Measurements from ENCODE around the gene ADSS1.

Gene ADSS1

DNA sequence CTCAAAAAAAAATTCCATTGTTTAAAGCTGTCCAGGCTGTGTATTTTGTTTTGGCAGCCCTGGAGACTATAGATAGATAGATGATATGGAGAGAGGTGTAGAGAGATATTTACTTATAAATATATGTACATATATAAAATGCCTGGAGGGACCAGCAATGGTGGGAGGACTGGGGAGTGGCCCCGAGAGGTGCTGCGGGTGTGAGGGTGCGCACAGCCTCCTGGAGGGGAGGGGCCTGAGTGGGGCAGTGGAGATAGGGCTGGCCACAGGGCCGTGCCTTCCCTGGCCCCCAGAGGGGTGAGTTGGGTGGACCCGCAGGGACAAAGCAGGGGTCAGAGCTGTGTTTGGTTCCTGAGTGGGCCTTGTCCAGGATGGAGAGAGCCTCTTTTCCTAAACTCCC, 6.5 kb downstream of the ADSS1 start:
- Mint-ChIP-seq H3K4me3 (no peak overlapping the region), H3K4me1 (no peaks in the 10 kb centered on the region), H3K9me3 (no peaks in the 10 kb centered on the region), H3K36me3 (no peaks in the 10 kb centered on the region), H3K27ac (no peak overlapping the region), H3K27me3 (no peaks in the 10 kb centered on the region)

DNA sequence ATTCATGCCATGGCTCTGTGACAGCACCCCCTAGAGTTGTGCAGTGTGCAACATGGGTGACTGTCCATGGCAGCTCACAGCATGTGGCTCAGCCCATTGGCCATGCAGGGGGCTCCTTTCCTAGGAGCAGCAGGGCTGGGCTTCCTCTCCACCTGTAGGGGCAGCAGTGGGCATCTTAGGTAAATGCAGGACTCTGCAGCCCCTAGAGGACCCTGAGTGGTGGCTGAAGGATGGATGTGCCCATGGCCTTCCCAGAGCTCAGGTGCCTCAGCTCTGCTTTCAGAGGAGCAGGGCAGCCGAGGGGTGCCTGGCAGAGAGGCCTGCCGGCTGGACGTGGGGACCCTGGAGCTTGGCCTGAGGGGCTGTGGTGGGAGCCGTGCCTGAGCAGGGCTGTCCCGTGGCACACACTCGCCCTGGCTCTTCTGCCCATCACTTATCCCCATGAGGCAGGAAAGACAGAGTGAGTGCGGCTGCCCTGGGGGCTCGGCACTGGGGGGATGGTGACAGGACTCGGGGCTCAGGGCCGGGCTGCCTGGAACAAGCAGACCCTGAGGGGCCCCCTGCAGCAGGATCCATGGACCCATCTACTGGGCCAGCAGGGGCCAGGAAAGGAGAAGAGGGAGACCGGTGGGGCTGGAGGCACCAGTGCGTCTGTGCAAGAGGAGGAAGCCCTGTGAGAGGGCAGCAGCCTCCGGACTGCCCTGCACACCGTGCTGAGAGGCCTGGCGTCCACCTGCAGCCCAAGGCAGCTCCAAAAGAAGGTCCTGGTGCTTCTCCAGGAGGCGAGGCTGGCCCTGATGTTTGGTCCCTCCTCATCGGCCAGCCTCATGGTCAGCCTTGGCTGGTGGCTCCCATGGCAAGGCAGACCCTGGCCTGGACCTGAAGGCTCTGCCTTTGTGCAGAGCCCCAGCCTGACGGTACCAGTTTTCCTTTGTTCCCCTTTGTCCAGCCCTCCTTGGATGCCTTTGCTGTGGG, 7.6 kb downstream of the ADSS1 start:
- no peaks in the 10 kb centered on the region for H3K4me1 Mint-ChIP-seq
- H3K4me3 Mint-ChIP-seq: no peak overlapping the region
- no peaks in the 10 kb centered on the region for H3K36me3 Mint-ChIP-seq
- no peaks in the 10 kb centered on the region for H3K27me3 Mint-ChIP-seq
- no peaks in the 10 kb centered on the region for H3K9me3 Mint-ChIP-seq
- no peak overlapping the region for H3K27ac Mint-ChIP-seq

DNA sequence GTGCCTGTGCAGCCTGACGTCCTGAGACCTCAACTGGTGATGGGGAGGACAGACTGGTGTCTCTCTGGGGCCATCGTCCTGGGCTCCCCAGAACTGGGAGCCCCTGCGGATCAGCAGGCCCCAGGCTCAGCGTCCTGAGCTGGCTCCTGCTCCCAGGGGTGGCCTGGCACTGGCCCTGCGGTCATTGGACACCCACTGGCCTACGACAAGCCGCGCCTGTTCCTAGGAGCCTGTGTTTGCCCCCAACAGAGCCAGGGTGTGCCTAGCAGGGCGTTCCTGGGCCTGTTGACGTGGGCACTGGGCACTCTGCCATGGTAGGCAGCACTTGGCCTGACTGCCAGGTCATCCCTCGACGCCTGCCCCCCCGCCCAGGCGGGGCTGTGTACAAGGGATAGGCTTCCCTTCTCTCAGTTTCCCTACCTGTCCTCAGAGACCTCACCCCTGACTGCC, 8.4 kb downstream of the ADSS1 start:
- no peaks in the 10 kb centered on the region for H3K4me1 Mint-ChIP-seq
- no peaks in the 10 kb centered on the region for H3K36me3 Mint-ChIP-seq
- no peak overlapping the region for H3K4me3 Mint-ChIP-seq
- H3K9me3 Mint-ChIP-seq: no peaks in the 10 kb centered on the region
- no peaks in the 10 kb centered on the region for H3K27me3 Mint-ChIP-seq
- no peak overlapping the region for H3K27ac Mint-ChIP-seq

DNA sequence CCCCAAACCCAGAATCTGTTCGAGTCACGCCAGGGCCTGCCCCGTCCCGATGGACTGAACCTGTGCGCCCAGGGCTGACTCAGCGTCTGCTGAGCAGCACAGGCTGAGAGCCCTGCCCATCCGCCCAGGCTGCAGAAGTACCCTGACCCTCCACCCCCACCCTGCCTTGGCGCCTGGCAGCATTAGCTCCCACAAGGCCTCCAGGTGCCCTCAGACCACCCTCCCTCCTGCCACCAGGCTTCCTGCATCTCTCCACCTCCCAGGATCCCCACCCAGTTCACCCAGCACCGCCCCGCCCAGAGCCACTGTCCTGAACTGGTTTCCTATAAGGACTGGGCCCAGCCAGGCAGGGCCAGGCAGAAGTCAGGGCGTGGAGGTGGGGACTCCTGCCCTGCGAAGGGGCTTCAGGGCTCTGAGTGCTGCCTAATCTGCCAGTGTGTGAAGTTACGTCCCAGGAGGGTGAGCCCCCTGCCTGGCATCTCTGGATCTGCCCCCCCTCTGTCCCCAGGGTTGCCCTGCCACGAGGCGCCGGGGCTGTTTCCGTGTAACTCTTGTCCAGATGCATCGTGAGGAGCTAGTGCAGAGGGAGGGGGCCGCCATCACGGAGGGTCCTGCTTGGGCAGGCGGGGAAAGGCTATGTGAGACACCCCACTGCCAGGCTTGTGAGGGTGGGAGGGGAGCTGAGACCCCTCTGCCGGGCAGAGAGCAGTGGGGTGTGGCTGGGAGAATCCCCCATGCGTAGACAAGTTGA, 9.1 kb downstream of the ADSS1 start:
- H3K9me3 Mint-ChIP-seq: no peaks in the 10 kb centered on the region
- H3K27me3 Mint-ChIP-seq: no peaks in the 10 kb centered on the region
- H3K4me1 Mint-ChIP-seq: no peaks in the 10 kb centered on the region
- H3K36me3 Mint-ChIP-seq: no peaks in the 10 kb centered on the region
- no peak overlapping the region for H3K27ac Mint-ChIP-seq
- no peak overlapping the region for H3K4me3 Mint-ChIP-seq

DNA sequence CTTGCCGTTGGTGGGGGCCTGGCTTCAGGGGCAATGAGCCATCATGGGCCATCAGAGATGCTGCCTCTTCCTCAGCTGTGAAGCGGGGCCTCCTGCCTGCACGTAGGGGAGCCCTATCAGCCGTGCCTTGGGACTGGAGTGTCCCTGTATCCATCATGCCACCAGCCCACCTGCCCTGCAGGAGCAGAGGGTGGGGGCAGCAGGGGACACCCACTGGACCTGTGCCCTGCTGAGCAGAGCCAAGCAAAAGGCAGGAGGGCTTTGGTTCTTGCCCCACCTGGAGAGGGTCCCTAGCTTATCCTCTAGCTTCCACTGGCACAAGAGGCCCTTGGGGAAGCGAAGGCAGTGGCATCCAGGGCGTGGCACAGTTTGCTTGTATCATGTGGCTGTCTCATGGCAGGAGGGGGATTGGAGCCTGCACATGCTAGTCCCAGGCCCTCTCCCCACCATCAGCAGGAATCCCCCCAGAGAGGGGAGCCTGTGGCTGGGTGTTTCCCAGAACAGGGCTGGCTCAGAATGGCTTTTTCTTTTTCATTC, 10.1 kb downstream of the ADSS1 start:
- Mint-ChIP-seq H3K4me1 (no peaks in the 10 kb centered on the region), H3K4me3 (no peak overlapping the region), H3K36me3 (no peaks in the 10 kb centered on the region), H3K27ac (no peak overlapping the region), H3K9me3 (no peaks in the 10 kb centered on the region), H3K27me3 (no peaks in the 10 kb centered on the region)

DNA sequence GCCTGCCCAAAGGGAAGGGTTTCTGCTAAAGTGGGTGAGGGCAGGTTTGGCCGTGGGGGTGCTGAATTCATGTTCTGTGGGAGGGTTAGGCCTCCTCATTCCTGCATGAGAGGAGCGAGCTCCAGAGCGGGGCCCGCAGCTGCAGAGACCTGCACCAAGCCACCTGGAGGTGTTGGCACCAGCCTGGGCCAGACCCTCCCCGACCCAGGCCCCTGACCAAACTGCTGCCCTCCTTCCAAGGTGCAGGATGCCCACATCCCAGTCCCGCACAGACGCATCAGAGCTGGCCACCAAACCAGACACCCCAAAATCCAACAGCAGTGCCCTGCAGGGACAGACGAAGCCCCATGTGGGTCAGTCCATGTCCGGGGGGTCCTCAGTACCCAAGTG, 10.6 kb downstream of the ADSS1 start:
- no peaks in the 10 kb centered on the region for H3K4me1 Mint-ChIP-seq
- no peak overlapping the region for H3K4me3 Mint-ChIP-seq
- H3K27me3 Mint-ChIP-seq: no peaks in the 10 kb centered on the region

DNA sequence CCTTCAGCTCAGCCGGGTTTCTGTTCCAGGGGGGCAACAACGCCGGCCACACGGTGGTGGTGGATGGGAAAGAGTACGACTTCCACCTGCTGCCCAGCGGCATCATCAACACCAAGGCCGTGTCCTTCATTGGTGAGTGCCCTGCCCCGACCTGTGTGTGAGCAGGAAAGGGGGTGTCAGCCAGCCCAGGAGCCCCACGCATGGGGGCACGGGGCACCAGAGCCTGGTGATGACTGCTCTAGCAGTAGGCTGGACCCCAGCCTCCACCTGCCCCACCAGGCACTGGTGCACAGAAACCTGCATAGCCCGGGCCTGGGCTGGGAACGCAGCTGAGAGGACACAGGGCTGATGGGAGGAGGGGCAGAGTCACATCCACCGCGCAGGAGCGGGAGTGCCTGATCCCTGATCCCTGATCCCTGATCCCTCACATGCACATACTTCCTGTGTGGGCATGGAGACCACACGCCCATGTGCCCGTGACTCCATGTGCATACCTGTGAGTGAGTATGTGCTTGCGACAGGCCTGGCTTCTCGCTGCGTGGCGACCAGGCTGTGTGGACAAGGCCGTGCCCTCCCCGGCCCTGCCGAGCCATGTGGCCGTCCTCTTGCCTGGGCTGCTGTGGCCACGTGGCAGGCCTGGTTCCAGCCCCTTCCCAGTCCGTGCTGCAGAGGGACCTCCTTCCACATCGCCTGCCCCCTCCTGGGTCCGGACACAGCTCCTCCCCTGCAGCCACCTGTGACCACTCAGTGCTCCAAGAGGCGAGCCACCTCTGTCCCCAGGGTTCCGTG, 11.2 kb downstream of the ADSS1 start:
- no peak overlapping the region for H3K27ac Mint-ChIP-seq
- H3K36me3 Mint-ChIP-seq: no peaks in the 10 kb centered on the region
- H3K9me3 Mint-ChIP-seq: no peaks in the 10 kb centered on the region

More for the DNA sequence above, 10.6 kb downstream of the ADSS1 start:
- no peaks in the 10 kb centered on the region for H3K36me3 Mint-ChIP-seq
- H3K9me3 Mint-ChIP-seq: no peaks in the 10 kb centered on the region
- no peak overlapping the region for H3K27ac Mint-ChIP-seq

DNA sequence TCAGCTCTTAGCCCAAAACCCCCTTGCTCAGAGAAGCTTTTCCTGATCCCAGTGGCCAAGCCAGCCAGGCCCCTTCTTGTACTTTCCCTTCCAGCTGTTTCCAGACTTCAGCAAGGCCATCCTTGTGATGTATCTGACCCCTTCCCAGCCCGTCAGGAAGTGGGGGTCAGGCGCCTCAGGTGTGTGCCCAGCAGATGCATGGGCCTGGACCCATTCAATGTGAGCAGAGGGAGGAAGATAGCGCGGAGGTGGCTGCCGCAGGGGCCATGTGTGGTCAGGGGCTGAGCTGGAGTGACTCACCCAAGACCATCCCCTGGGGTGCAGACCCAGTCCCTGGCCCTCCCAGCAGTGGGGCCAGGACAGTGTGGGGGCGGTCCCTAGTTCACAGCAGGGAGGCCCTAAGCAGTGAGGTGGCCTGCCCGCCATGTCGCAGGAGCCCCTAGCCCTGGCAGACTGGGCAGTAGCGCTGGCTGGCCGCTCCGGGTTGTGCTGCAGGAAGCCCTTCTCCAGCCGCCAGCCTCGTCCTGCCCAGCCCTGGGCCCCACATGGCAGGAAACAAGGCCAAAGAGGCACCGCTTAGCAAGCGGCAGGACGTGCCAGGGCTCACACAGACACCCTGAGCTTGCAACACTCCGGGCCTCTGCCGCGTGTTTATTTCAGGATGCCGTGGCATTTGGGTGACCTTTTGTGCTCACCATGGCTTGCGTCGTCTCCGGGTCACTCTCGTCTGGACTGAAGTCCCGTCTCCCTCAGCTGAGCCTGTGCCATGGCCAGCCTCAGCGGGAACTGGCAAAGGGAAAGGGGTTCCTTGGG, 12.0 kb downstream of the ADSS1 start:
- Mint-ChIP-seq H3K4me3 (no peak overlapping the region), H3K9me3 (no peaks in the 10 kb centered on the region), H3K4me1 (no peaks in the 10 kb centered on the region), H3K36me3 (no peaks in the 10 kb centered on the region), H3K27ac (no peak overlapping the region), H3K27me3 (no peaks in the 10 kb centered on the region)

More for the DNA sequence above, 11.2 kb downstream of the ADSS1 start:
- Mint-ChIP-seq H3K4me1 (no peaks in the 10 kb centered on the region), H3K4me3 (no peak overlapping the region), H3K27me3 (no peaks in the 10 kb centered on the region)

DNA sequence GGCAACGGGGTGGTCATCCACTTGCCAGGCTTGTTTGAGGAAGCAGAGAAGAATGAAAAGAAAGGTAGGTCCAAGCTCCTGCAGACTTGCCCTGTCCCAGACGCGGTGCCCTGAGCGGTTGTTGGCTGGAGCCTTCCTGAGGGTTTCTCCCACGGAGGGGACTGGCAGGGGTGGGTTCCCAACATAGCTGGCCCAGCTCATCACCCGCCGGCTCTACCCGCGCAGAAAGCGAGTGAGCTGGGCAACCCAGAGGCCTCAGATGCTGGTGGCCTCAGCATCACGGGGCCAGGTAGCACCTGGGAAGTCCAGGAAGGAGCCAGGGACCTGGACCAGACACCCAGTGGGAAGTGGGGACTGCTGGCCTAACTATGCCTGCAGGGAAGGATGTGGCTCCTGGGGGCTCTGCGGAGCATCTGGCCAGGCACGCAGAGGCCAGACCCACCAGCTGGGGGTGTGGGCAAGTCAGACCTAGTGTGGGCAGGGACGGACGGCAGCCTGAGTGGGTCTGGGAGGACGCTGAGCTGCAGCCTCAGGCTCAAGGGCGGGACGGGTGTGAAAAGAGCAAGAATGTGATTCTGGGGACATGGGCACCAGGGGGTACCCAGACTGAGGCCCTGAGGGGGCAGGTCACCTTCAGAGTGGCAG, 14.5 kb downstream of the ADSS1 start:
- H3K9me3 Mint-ChIP-seq: no peaks in the 10 kb centered on the region
- H3K36me3 Mint-ChIP-seq: no peaks in the 10 kb centered on the region
- H3K4me3 Mint-ChIP-seq: no peak overlapping the region
- no peak overlapping the region for H3K27ac Mint-ChIP-seq
- no peaks in the 10 kb centered on the region for H3K4me1 Mint-ChIP-seq
- no peaks in the 10 kb centered on the region for H3K27me3 Mint-ChIP-seq

DNA sequence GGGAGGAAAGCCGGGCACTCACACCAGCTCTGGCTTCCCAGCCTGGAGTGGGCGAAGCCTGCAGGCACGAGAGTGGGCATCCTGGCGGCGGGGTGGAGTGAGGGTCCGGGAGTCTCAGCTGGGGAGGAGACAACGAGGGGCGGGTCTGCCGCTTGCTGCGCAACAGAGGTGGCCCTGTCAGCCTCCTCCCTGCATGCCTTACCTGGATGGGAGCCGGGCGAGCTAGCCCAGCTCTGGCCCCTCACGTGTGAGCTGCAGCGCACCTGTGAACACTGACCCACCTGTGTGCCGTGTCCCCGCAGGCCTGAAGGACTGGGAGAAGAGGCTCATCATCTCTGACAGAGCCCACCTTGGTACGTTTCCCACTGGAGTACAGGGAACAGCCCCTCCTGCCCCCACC, 15.0 kb downstream of the ADSS1 start:
- Mint-ChIP-seq H3K4me3 (no peak overlapping the region), H3K9me3 (no peaks in the 10 kb centered on the region), H3K4me1 (no peaks in the 10 kb centered on the region), H3K27ac (no peak overlapping the region), H3K27me3 (no peaks in the 10 kb centered on the region), H3K36me3 (no peaks in the 10 kb centered on the region)

DNA sequence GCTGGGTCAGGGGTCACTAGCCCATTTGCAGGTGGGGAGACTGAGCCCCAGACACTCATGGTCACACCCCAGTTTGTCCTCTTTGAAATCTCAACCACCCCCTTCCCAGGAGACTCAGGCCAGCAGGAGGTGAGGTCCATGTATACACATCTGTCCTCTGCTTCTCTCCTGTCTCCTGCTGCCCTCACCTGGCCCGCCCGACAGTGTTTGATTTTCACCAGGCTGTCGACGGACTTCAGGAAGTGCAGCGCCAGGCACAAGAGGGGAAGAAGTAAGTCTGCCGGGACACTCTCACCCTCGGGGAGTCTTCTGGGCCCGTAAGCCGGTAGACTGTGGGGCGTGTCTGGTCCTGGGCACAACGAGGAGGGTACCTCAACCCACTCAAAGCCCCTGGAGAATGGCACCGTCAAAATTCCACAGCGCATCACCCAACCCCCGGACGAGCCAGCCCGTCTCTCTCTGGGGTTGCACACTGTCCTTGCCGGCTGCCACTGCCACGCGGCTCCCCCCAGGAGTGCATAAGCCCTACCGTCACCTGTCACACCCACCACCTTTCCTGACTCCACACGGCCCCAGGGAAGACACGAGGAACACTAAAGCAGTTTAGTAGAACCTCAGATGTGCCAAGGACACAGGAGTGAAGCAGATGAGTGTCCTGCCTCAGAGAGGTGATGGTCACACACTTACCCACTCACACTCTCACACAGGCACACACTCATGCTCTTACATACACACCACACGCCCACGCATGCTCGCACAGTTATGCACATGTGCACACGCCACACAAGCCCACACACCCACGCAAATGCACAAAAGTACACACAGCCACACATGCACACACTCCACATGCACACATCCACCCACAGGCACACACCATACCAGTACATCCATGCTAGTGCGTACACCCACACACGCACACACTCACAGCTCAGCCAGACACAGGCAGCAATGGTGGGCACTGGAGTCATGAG, 15.8 kb downstream of the ADSS1 start:
- Mint-ChIP-seq H3K9me3 (no peaks in the 10 kb centered on the region), H3K4me1 (no peaks in the 10 kb centered on the region), H3K4me3 (no peak overlapping the region), H3K27me3 (no peaks in the 10 kb centered on the region), H3K36me3 (no peaks in the 10 kb centered on the region), H3K27ac (no peak overlapping the region)

DNA sequence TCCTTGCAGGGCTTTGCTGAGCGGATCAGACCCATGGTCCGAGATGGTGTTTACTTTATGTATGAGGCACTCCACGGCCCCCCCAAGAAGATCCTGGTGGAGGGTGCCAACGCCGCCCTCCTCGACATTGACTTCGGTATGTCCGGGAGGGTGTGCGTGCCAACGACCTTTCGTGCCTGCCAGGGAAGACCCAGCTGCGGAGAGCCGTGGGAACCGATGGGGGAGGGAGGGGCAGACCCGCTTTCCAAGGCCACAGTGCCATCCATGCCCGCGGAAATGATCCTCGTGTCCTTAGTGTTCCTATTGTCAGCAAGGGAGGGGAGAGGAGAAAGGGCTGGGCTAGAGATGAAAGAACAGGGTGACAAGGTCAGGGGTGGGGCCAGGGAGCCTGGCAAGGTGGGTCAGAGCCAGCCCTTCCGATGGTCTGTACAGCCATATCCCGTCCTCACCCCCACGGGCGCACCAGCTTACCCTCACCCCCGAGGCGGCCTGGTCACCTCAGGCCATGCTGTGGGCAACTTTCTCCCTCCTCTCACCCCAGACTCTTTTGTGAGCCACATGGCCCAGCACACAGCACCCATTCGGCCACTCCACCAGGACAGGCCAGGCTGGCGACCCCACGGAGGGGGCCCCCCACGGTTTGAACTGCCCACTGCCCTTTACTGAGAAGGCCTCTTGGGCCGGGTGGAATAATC, 17.2 kb downstream of the ADSS1 start:
- Mint-ChIP-seq H3K36me3 (no peaks in the 10 kb centered on the region), H3K27me3 (no peaks in the 10 kb centered on the region), H3K4me1 (no peaks in the 10 kb centered on the region), H3K27ac (no peak overlapping the region), H3K9me3 (no peaks in the 10 kb centered on the region), H3K4me3 (no peak overlapping the region)

DNA sequence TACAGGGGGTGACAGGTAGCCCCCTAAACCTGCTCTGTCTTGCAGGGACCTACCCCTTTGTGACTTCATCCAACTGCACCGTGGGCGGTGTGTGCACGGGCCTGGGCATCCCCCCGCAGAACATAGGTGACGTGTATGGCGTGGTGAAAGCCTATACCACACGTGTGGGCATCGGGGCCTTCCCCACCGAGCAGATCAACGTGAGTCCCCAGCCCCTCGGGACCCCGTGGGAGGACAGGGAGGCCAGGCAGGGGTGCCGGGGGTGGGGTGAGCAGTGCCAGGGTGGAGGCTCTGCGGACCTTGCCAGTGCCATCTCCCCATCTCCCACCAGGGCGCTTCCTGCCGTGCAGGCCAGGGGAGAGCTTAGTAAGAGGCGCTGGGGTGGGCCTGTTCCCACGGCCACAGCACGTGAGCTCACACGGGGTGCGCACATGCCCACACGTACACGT, 17.8 kb downstream of the ADSS1 start:
- Mint-ChIP-seq H3K4me3 (no peak overlapping the region), H3K9me3 (no peaks in the 10 kb centered on the region), H3K36me3 (no peaks in the 10 kb centered on the region), H3K4me1 (no peaks in the 10 kb centered on the region), H3K27me3 (no peaks in the 10 kb centered on the region), H3K27ac (no peak overlapping the region)

Data from activated naive CD4-positive, alpha-beta T cell treated with anti-CD3 and anti-CD28 coated beads, Interleukin-2, amount 50 U/mL, for 24 hours (primary cell).